GM12892 (cell line): Measurements from ENCODE around the gene KIZ.
"Not testable (repeated sequence)": the region's sequence is repeated elsewhere in the genome, so short reads cannot be mapped to it uniquely, and the experiment has no call there.

ENCODE experiments used
- DNase-seq: peaks from one replicate; pipeline ENCODE4 v3.0.0; 2011; ENCODE audit not compliant: insufficient read length
- FAIRE-seq: peaks from 2 replicates; lab custom pipeline; 2011; peaks lifted over from hg19 to GRCh38; lab: Jason Lieb, UNC
- POLR2A ChIP-seq: IDR thresholded peaks from 2 replicates; pipeline ENCODE4 v1.6.1; 2011; ENCODE audit warnings: low read depth, low read length, control low read depth
- POLR2AphosphoS5 ChIP-seq: IDR thresholded peaks from 2 replicates; pipeline ENCODE4 v1.6.1; 2011; ENCODE audit warnings: low read depth, low read length, control low read depth
- TAF1 ChIP-seq: IDR thresholded peaks from 2 replicates; pipeline ENCODE4 v1.6.1; 2011; ENCODE audit warnings: low read depth, mild to moderate bottlenecking, control low read depth, low read length, borderline replicate concordance

The KIZ gene

DNA sequence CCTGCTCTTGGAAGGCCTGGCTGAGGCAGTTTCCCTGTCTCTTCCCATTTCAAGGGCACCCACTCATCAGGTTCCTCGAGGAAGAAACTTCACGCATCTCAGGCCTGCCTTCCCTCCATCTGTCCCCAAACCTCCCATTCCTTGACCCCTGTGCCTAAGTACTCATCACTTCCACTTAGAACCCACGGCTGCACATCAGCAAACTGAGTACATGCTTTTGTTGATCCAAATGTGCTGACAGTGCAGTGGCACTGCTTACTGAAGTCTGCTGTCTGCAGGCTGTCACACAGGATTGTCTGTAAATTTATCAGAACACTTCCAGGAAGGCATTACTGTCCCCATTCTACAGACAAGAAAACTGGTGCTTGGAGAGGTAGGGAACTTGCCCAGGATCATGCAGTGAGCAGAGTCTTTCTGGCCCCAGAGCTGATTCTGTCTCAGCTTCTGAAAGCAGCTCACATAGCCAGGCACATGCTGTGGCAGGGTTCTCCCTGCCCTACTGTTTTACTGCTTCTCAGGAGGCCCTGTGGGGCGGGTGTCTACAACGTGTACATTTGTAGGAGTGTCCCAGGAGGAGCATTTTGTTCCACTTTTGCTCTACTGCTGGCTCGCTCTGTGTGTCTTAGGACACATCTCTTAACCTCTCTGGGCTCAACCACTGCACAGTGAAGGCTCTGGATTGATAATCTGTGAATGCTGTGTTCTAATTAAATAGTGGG lies 113.1 kb downstream of the KIZ start:
- TF ChIP-seq TAF1, result no peak
- no peak for TF ChIP-seq POLR2AphosphoS5
- TF ChIP-seq POLR2A, result no peak
- FAIRE-seq (no peak), DNase-seq (no peak)

DNA sequence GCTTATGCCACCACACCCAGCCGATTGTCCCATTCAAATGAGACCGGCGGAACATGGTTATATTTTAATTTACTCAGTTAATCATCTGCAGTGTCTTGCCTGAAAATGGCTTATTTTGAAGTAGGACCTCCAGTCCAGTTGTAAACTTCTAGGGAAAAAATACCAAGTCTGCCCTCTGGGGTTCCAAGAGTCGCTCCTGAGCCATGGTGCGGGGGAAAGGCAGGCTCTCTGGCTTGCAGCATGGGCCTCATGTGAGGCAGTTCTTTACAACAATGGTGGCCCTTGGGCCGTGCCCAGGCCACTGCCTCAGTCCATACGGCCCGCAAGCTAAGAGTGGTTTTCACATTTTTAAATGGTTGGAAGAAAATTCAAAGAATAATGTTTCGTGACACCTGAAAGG lies 114.5 kb downstream of the KIZ start:
- FAIRE-seq (no peak), DNase-seq (no peak)
- no peak for TF ChIP-seq POLR2A
- no peak for TF ChIP-seq TAF1
- no peak for TF ChIP-seq POLR2AphosphoS5

DNA sequence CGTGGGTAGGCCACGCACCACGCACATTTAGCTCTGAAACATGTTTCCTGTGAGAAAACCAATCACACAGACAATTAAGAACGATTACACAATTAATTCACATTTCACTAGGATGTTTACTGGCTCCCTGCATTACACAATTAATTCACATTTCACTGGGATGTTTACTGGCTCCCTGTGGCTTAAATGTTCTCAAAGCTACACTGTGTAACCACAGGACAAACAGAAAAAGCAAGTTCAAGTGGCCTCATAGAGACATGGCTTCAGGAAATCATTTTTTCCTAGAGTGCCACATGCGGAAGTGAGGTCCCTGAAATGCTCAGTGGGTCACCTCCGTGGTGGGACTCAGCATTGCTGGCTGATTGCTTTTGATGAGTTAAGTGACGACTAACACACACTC lies 115.5 kb downstream of the KIZ start:
- no peak for DNase-seq
- no peak for FAIRE-seq
- TF ChIP-seq POLR2AphosphoS5 (no peak), TAF1 (no peak), POLR2A (no peak)

DNA sequence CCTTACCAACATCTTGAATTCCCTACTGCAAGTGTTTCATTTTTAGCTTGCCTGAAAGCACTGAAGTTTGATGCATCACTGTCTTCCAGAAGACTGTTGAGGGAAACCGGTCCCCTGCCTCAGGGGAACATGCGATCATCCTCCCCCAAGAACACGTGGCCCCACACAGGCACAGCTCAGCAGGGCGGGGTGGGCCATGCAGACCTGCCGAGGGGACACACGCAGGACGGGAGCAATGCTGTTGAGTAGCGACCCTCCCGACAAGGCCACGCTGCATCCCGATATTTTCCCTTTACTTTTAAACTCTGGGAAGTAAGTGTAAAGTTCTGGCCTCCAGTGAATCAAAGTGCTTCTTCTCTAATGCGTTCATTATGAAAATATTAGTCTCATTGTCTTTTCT lies 117.9 kb downstream of the KIZ start:
- FAIRE-seq, result no peak
- TF ChIP-seq POLR2A (no peak), TAF1 (no peak), POLR2AphosphoS5 (no peak)
- DNase-seq, result no peak

DNA sequence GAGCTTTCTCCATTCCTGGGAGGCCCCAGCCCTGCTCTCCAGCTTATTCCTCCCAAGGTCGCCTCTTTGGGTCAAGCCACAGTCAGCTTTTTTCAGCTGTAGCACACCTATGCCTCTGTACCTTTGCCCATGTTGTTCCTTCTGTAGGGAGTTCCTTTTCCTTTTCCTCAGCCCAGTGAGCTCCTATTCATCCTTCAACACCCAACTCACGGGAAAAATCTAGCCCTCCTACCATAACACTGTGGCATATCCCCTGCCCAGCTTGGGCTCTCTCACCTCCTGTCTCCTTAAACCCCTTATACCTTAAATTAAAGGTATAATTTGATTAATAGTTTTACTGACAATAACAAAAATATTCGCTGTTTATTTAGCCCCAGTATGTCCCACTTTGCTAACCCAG lies 118.9 kb downstream of the KIZ start:
- DNase-seq (no peak), FAIRE-seq (no peak)
- TF ChIP-seq POLR2A, result no peak
- TF ChIP-seq POLR2AphosphoS5, result no peak
- no peak for TF ChIP-seq TAF1

DNA sequence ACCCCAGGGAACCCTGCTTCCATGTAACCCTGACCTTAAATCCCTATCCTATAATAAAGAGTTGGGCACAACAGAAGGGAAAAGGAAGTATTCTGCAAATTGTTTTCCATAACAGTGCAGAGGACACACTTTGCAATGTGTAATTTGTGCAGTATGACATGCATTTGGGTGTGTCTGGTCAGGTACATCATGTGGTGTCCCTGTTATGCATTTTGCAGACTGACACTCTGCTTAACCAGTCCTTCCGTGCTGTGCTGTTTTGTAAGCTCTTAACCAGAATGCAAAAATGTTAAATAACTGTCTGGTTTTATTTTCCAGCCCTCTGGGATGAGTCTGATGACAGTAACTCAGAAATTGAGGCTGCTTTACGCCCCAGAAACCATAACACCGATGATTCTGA lies 120.3 kb downstream of the KIZ start:
- DNase-seq (no peak), FAIRE-seq (no peak)
- TF ChIP-seq TAF1, result no peak
- TF ChIP-seq POLR2A, result no peak
- TF ChIP-seq POLR2AphosphoS5, result no peak

DNA sequence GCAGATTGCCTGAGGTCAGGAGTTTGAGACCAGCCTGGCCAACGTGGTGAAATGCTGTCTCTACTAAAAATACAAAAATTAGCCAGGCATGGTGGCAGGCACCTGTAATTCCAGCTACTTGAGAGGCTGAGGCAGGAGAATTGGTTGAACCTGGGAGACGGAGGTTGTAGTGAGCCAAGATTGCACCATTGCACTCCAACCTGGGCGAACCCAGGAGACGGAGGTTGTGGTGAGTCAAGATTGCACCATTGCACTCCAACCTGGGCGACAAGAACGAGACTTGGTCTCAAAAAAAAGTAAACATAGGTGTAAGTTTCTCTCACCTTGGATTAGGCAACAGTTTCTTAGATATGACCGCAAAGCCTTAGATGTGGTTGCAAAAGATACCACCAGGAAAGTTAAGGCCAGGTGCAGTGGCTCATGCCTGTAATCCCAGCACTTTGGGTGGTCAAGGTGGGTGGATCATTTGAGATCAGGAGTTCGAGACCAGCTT lies 121.8 kb downstream of the KIZ start:
- FAIRE-seq, DNase-seq: not testable (repeated sequence)

DNA sequence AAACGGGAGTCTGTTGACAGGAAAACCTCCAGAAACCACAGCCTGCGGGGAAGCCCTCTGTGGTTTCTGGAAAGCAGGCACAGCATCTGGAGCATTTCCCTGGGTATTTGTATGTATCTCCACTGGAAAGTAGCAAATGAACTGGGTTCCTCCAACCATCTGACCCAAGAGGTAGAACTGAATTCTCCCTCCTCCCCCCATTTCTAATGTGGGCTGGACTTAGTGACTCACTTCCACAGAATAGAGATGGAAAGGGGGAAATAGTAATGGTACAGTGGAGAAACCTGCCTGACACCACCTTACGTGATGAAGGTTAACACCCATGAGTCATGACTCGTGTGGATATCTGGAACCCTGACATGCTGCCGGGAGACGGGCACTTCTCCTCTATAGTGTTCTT lies 125.4 kb downstream of the KIZ start:
- no peak for DNase-seq
- TF ChIP-seq POLR2AphosphoS5 (no peak), POLR2A (no peak), TAF1 (no peak)
- FAIRE-seq, result no peak

DNA sequence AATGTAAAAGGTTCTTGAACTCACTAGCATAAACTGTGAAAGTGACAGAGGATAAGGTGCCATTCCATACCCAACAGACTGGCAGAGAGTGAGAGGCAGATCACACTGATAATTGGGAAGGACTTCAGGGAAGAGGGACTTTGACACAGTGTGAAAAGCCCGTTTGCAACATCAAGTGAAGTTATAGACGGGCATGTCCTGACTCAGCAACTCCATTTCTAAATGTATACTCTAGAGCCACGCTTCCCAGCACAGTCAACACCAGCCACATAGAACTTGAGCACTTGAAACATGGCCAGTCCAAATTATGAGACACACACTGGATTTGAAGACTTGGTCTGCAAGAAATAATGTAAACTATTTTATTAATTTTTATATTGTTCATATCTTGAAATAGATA lies 131.3 kb downstream of the KIZ start:
- FAIRE-seq (peak; percentile 72), DNase-seq (no peak)
- TF ChIP-seq POLR2A (no peak), TAF1 (no peak), POLR2AphosphoS5 (no peak)

DNA sequence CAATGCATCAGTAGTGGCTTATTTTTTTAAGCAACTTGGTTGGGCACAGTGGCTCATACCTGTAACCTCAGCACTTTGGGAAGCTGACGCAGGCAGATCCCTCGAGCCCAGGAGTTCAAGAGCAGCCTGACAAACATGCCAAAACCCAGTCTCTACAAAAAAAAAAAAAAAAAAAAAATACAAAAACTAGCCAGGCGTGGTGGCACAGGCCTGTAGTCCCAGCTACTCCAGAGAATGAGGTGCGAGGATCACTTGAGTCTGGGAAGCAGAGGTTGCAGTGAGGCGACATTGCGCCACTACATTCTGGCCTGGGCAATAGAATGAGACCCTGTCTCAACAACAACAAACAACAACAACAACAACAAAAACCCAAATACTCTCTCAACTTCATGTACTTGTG lies 132.5 kb downstream of the KIZ start:
- DNase-seq (no peak), FAIRE-seq (no peak)
- TF ChIP-seq TAF1, result no peak
- no peak for TF ChIP-seq POLR2A
- no peak for TF ChIP-seq POLR2AphosphoS5

DNA sequence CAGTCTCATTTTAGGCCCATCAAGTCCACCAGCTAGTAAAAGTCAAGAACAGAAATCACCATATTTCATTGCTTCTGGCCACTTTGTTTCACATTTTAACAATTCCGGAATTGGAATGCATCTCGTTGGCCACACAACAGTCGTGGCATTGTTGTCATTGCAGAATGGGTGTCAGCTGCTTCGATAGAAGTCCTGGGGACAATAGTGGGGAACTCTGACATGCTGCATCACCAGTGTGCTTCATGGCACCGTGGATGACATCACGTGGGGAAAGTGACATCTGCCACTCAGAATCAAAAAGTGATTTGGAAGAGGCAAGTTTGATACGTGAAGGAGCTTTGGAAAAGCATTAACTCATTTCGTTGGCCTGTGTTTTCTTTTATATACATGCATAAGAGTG lies 133.5 kb downstream of the KIZ start:
- TF ChIP-seq POLR2AphosphoS5 (no peak), TAF1 (no peak), POLR2A (no peak)
- FAIRE-seq (no peak), DNase-seq (no peak)

DNA sequence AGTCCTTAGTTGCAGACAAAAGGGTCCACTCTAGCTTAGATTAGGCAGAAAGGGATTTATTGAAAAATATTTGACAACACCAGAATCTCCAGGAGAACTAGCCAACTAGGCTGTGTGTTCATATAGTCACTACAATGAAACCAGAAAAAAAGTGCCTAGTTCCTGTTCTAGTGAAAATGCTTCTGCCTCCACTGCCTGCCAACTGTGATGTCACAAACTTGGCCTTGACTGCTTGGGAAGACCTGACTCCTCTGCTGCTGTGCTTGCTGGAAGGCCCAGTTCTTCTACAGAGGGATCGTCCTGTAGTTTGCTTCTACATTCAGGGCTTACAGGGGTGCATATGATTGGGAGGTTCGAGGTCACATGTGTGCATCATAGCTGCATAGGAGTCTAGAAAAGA lies 136.9 kb downstream of the KIZ start:
- DNase-seq, result no peak
- no peak for TF ChIP-seq TAF1
- TF ChIP-seq POLR2A, result no peak
- TF ChIP-seq POLR2AphosphoS5, result no peak
- FAIRE-seq, result no peak
